DMS153 treated with DMSO at 0.1 percent for 48 hours (cell line): Measurements from ENCODE around the gene PCNX1.

Source experiments
- DNase-seq: peaks from one replicate; lab custom pipeline; 2025; ENCODE audit not compliant: unreplicated experiment; lab: John Stamatoyannopoulos, UW

PCNX1 gene

DNA sequence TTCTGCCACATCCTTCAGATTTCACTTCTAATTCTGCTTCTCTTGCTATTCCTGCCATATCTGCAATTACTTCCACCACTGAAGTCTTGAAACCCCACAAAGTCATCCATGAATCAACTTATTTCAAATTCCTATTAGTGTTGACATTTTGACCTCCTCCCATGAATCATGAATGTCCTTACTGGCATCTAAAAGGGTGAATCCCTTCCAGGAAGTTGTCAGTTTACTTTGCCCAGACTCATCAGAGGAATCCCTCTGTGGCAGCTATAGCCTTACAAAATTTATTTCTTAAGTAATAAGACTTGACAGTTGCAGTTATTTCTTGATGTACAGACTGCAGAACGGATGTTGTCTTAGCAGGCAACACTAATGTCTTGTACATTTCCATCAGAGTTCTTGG lies 162.9 kb downstream of the PCNX1 start:
- DNase-seq: no peak

DNA sequence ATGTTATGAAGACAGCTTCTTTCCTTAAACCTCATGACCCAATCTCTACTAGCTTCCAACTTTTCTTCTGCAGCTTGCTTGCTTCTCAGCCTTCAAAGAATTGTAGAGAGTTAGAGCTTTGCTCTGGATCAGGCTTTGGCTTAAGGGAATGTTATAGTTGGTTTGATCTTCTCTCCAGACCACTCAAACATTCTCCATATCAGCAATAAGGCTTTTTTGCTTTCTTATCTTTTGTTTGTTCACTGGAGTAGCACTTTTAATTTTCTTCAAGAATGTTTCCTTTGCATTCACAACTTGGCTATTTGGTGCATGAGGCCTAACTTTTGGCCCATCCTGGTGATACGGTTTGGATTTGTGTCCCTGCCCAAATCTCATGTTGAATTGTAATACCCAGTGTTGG lies 163.8 kb downstream of the PCNX1 start:
- no peak for DNase-seq

DNA sequence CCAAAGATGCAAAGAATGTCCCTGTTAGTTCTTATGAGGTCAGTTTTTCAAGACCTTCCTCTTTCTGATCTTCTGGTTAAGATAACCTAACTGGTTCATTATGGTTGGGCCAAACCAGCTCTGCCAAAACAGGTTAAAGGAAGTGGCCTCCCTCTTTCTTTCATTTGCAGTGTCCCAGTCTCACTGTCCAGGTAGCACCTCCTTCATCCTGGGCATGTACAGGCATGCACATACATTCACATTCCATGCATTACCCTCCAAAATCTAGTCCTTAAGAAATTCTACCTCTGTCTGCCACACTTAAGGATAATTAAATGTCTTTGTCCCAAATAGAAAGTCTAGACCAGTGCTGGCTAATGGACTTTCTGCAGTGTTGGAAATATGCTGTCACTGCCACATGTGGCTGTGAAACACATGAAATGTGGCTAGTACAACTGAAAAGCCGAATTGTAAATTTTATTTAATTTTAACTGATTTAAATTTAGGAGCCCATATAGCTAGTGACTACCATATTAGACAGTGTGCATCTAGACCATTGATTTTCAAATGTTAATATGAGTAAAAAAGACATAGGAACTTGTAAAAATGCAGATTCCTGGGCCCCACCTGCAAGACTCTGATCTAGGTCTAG lies 169.3 kb downstream of the PCNX1 start:
- DNase-seq: no peak

DNA sequence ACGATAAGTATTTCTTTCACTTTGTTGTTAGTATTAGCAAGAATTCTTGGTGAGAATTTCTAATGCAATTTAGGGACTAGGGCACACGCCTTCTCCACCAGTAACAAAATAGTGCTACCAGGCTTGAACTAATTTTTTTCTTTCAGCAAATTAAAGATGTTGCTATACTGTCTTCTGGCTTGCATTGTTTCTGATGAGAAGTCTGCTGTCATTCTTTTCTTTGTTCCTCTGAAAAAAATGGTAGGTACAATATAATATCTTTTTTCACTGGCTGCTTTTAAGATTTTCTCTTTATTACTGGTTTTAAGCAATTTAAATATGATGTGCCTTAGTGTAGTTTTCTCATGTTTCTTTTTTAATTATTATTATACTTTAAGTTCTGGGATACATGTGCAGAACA lies 171.2 kb downstream of the PCNX1 start:
- DNase-seq: no peak

DNA sequence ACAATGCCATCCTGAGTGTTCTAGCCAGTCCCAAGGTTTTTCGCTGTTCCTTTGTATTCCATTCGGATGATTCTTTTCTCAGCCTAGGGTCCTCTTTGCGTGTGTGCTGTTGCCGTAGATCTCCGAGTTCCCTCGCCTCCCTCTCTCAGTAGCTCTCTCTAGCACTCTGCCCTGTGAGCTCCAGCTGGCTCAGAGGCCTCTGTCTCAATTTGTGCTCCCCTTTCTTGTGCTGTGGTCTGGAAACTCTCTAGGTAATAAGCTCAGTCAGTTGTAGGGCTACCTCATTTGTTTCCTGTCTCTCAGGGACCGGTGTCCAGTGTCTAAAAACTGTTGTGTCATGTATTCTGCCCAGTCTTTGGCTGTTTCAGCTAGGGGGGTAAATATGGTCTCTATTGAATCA lies 179.3 kb downstream of the PCNX1 start:
- no peak for DNase-seq

DNA sequence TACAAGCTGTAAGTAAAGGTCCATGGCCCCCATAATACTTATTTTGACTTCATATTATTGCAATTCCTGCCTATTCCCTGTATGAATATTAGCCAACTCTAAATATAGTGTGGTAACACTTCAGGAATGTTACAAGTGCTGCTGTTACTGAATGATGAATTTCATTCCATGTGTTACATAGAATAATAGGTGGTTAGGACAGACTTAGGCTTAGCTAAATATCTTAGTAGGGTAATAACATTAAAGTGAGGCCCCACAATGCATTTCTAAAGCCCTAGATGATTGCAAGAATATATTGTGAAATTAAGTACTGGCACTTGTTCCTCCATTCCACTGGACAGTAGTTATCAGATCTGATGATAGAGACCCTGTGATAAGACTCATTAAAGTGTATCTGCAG lies 182.7 kb downstream of the PCNX1 start:
- no peak for DNase-seq

DNA sequence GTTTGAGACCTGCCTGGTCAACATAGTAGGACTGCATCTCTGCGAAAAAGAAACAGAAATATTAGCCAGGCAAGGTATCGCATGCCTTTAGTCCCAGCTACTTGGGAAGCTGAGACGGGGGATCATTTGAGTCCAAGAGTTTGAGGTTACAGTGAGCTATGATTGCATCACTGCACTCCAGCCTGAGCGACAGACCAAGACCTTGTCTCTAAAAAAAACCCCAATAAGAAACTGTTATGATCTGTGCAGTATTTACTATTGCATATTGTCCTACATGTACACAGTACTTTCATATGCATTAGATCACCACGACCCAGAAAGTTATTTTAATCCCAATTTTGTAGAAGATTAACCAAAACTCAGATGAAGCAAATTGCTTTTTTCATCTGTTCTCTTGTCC lies 187.5 kb downstream of the PCNX1 start:
- no peak for DNase-seq

GRCh38 chr14:71096947-71097346 lies 189.7 kb downstream of the PCNX1 start:
- no peak for DNase-seq

DNA sequence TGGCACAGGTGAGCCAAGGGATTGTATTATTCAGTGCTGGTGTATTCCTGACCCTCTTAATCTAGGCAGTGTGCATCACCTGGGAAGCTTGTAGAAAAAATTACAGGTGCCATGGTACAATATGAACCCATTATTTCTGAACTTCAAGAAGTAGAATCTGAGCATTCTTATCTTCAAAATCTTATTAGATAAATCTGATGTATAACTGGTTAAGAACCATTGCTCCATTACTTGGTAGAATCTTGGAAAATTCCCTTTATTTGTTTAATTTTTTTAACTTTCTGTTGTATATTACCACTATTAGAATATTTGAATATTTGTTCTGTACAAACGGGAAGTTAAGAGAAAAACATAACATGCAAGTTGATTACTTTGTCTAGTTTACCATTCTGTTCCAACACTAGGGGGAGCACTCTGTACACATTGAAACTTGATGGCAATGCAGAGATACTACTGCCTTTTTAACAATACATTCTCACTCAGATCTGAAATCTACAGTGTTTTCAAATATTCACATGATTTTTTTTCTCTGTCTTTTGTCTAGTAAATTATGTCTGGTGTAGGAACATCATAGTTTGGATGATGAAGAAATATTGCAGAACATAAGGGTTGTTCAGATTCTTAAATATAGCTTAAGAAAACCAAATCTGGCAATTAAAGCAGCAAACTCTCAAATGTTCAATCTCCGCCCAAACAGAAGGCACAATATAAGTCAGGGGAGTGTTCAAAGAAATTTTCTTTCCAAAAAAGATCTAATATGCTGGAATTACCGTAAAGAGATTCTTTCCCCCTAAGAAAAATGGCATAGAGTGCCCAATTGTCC lies 196.6 kb downstream of the PCNX1 start:
- DNase-seq: peak; percentile 35

DNA sequence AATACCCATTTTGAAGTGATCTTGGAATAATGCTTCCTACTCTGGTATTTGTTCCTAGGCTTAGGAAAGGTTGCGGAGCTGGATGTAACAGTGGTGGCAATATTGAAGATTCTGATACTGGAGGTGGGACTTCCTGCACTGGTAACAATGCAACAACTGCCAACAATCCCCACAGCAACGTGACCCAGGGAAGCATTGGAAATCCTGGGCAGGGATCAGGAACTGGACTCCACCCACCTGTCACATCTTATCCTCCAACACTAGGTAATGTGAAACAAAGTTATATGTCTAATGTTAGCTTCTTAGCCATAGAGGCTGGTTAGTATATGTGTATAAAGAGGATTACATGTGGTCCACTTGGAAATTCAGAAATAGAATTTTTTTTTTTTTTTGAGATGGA lies 197.9 kb downstream of the PCNX1 start:
- no peak for DNase-seq

GRCh38 chr14:71107921-71108320 lies 200.7 kb downstream of the PCNX1 start:
- DNase-seq: no peak

- no peak for DNase-seq
Observed at GRCh38 chr14:71108398-71109119, 201.3 kb downstream of the PCNX1 start.

- no peak for DNase-seq
Observed at GRCh38 chr14:71113376-71113775, 206.1 kb downstream of the PCNX1 start.

- no peak for DNase-seq
Observed at GRCh38 chr14:71114565-71114964, 207.3 kb downstream of the PCNX1 start.

DNA sequence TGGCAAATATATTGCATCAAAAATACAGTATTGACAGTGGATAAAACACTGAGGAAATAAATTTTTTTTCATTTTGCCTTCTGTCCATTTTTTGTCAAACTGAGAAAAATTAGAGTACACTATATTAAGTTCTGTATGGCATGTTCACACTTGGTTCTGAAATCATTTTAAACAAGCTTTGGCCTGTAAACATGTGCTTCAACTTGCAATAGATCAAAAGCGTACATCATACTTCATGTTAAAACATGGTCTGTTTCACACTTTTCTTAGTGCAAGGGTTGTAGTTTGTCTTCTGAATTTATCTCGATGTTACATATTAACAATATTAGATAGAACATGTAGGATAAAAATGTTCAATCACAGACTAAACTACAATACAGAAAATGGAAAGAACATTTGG lies 208.0 kb downstream of the PCNX1 start:
- DNase-seq: no peak

- DNase-seq: no peak
Observed at GRCh38 chr14:71115821-71116567, 208.7 kb downstream of the PCNX1 start.

DNA sequence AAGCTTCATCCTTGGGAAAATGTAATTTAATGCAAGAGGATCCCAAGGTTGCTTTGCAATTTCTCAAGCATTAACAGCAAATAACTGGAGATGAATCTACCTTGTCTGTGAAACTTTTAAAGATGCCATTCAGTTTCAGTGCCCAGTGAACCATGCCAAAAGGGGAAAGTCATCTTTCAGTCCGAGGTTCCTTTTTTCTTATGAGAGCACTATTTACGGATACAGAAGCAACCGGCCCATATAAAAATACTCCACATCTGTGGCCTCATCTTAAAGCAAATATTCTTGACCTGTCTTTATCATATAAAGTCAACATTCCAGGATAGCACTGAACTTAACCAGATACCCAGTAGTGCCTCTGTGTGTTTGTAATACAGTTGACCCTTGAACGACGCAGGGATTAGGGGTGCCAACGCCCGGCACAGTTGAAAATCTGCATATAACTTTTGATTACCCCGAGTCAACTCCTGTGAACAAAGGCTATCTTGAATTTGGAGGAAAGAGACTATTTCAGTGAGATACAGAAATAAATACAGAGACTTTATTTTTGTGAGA lies 209.4 kb downstream of the PCNX1 start:
- no peak for DNase-seq

DNA sequence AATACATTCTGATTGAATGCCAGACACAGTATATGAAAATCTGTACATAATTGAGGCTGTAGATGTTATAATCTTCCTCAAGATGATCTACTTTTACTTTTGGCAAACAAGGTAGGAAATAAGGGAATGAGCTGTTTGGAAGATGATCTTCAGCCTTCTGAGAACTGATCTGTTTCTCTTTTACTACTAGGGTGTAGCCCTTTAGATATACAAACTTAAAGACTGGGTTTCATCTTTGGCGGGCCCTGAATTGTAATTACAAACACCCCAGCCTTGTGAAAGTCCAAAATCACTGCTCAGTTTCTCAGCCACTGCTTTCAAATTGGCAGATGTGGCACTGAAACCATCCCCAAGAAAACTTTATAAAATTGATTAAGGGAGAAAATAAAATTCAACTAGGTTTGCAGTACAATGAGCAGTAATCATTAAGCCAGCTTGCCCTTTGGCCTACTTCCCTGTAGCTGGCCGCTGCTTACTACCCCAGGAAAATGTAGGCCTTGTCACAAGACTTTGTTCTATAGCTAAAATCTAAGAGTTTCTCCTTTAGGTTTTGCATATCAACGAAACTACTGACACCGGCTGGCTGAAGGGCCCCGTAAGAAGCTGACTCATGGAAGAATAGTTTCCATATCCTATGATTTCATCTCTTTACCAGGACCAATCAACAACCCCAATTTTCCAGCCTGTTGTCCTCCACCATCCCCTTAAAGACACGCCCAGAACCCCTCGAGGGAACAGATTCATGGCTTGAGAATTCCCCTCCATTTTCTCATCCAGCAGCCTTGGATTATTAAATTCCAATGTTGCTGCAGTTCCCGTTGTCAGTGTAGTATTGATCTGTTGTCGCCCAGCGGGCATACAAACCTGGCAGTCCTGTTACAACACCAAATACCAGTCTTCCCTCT lies 210.8 kb downstream of the PCNX1 start:
- DNase-seq: no peak

DNA sequence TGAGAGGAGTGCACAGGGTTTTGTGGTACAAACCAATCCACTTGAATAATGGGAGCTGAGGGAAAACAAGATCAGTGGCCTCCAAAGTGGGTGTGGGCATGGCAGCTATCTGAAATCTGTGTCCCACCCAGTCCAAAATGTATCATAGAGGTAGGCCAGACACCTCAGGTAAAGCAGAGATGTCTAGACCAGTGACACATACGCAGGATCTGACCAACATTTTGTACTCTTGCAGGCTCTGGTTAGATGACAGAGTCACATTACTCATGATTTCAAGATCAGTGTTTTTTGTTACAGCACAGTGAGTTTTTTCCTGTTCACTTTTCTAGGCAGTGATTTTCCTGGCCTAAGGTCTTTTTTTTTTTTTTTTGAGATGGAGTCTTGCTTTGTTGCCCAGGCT lies 211.8 kb downstream of the PCNX1 start:
- no peak for DNase-seq

- DNase-seq: no peak
Observed at GRCh38 chr14:71119832-71120231, 212.6 kb downstream of the PCNX1 start.
